Measurements from ENCODE around the gene ROR1.

DNA sequence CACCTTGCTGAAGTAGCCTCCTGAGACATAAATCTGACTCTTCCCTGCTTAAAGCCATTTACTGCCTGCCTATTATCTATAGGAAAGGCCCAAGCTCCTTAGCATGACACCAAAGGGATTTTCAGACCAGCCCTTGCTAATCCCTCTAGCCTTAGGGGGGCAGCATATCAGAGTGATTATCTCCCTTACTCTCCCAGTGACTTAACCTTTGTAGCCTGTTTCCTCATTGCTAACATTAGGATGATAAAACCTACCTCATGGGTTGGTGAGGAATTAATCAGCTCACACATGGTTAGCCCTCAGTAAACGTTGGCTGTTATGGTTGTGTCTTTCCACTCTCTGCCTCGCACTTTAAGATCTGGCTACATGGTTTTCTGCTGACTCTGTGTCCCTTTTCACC is 70.1 kb downstream of the ROR1 start:
- TF ChIP-seq, protein P1, sequence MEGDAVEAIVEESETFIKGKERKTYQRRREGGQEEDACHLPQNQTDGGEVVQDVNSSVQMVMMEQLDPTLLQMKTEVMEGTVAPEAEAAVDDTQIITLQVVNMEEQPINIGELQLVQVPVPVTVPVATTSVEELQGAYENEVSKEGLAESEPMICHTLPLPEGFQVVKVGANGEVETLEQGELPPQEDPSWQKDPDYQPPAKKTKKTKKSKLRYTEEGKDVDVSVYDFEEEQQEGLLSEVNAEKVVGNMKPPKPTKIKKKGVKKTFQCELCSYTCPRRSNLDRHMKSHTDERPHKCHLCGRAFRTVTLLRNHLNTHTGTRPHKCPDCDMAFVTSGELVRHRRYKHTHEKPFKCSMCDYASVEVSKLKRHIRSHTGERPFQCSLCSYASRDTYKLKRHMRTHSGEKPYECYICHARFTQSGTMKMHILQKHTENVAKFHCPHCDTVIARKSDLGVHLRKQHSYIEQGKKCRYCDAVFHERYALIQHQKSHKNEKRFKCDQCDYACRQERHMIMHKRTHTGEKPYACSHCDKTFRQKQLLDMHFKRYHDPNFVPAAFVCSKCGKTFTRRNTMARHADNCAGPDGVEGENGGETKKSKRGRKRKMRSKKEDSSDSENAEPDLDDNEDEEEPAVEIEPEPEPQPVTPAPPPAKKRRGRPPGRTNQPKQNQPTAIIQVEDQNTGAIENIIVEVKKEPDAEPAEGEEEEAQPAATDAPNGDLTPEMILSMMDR (IDR thresholded peaks at IDR 0.05), result peak; percentile 10
- TF ChIP-seq EZH2 (IDR thresholded peaks at IDR 0.05) (no peak), EZH2phosphoT487 (IDR thresholded peaks at IDR 0.05) (peak; percentile 66)

All from neural progenitor cell (in vitro differentiated cells).